HCT116 (cell line): ENCODE measurements around the gene AFAP1L2. TPM values are rescaled to one million over a fixed set of nuclear protein-coding genes. Genes with fewer than 3 reads are reported as not detected.

Experiments
- ATAC-seq: fragments of 200-7000 bp; cut with Tn5 transposase; 2 replicates; pipeline ENCODE4 v1.9.1; 2020; ENCODE audit warnings: mild to moderate bottlenecking, moderate library complexity
- BruUV-seq: library from RNA; stranded (reverse); fragments of 400-500 nt; replicated peaks from 2 replicates; lab custom pipeline; 2021; lab: Mats Ljungman, UMichigan
- CTCF ChIA-PET: fragments of 300-600 bp; sonication (Branson Sonifier 250); formaldehyde crosslinking; loops from one replicate; lab custom pipeline; 2021; ENCODE audit warnings: antibody characterized with exemption; lab: Charles Lee
- POLR2A ChIA-PET: fragments of 300-600, 350-600 bp; sonication (Branson Sonifier 250); formaldehyde crosslinking; loops from one replicate; lab custom pipeline; 2021; ENCODE audit warnings: antibody characterized with exemption; lab: Charles Lee
- RAD21 ChIA-PET, 2 experiments: fragments of 300-600 bp; sonication (Branson Sonifier 250); formaldehyde crosslinking; loops; one replicate each; lab custom pipeline; 2023; ENCODE audit warnings: low total read pairs in 2 of 2; ENCODE audit not compliant: uncharacterized antibody in 2 of 2, unreplicated experiment in 2 of 2, low non-redundant PET in 1 of 2; lab: Charles Lee
- DNase-seq: peaks from one replicate; pipeline ENCODE4 v3.0.0-alpha.2; 2010; ENCODE audit warnings: low read depth, low spot score
- H2AFZ ChIP-seq: fragments of 200-600 bp; shearing (Covaris generic), sonication (generic); 2 replicates; pipeline ENCODE4 v1.6.1; 2017; ENCODE audit warnings: low read depth, mixed run types, mixed read lengths, antibody characterized with exemption, low read length; ENCODE audit not compliant: poor library complexity, severe bottlenecking
- H3K27ac ChIP-seq: 2 replicates; pipeline ENCODE4 v1.5.1; 2012; ENCODE audit warnings: low read depth, low read length
- H3K27me3 ChIP-seq: fragments of 200-600 bp; sonication (generic); 2 replicates; pipeline ENCODE4 v1.6.1; 2016; ENCODE audit warnings: mixed run types, low read length, mixed read lengths; ENCODE audit not compliant: insufficient read depth
- H3K36me3 ChIP-seq, 2 experiments: fragments of 200-500 bp in 1 of 2; fragments of 200-600 bp in 1 of 2; sonication (Bioruptor generic) in 1 of 2; sonication (generic) in 1 of 2; 2 replicates each; pipeline versions ENCODE4 v1.5.1 to v1.6.1; 2014 to 2016; ENCODE audit warnings: low read length in 2 of 2, inconsistent platforms in 1 of 2, mixed read lengths in 1 of 2, mixed run types in 1 of 2; ENCODE audit not compliant: insufficient read depth in 2 of 2, control insufficient read depth in 1 of 2
- H3K4me1 ChIP-seq, 2 experiments: fragments of 200-600 bp in 1 of 2; sonication (generic) in 1 of 2; 2 replicates each; pipeline versions ENCODE4 v1.5.1 to v1.6.1; 2012 to 2017; ENCODE audit warnings: low read length in 2 of 2, inconsistent platforms in 1 of 2, mild to moderate bottlenecking in 1 of 2, mixed read lengths in 1 of 2, mixed run types in 1 of 2, moderate library complexity in 1 of 2; ENCODE audit not compliant: insufficient read depth in 2 of 2, control insufficient read depth in 1 of 2
- H3K4me2 ChIP-seq: fragments of 200-600 bp; sonication (generic); 2 replicates; pipeline ENCODE4 v1.6.1; 2017; ENCODE audit warnings: mixed run types, low read length, mixed read lengths
- H3K4me3 ChIP-seq, 2 experiments: fragments of 200-600 bp in 1 of 2; sonication (generic) in 1 of 2; replicated peaks in 1 of 2; 2 replicates each; pipeline ENCODE4 v1.5.1; 2011 to 2016; ENCODE audit warnings: low read length in 2 of 2, control low read depth in 1 of 2, low read depth in 1 of 2, mild to moderate bottlenecking in 1 of 2, mixed read lengths in 1 of 2, mixed run types in 1 of 2
- H3K79me2 ChIP-seq: fragments of 200-600 bp; sonication (generic); 2 replicates; pipeline ENCODE4 v1.6.1; 2017; ENCODE audit warnings: mild to moderate bottlenecking, mixed run types, low read length, moderate library complexity, mixed read lengths; ENCODE audit not compliant: insufficient read depth
- H3K9ac ChIP-seq: fragments of 200-600 bp; sonication (generic); 2 replicates; pipeline ENCODE4 v1.6.1; 2016; ENCODE audit warnings: low read length, mixed read lengths
- H3K9me2 ChIP-seq: fragments of 200-600 bp; sonication (generic), shearing (Covaris generic); 2 replicates; pipeline ENCODE4 v1.6.1; 2017; ENCODE audit warnings: mixed run types, mild to moderate bottlenecking, moderate library complexity; ENCODE audit not compliant: insufficient read depth
- H3K9me3 ChIP-seq, 2 experiments: fragments of 200-500 bp in 1 of 2; fragments of 200-600 bp in 1 of 2; sonication (Bioruptor generic) in 1 of 2; sonication (generic) in 1 of 2; 2 replicates each; pipeline ENCODE4 v1.6.1; 2014 to 2017; ENCODE audit warnings: low read length in 2 of 2, mixed read lengths in 2 of 2, inconsistent platforms in 1 of 2, low read depth in 1 of 2, mild to moderate bottlenecking in 1 of 2, mixed run types in 1 of 2, moderate library complexity in 1 of 2; ENCODE audit not compliant: control insufficient read depth in 1 of 2, insufficient read depth in 1 of 2
- H4K20me1 ChIP-seq: fragments of 200-600 bp; sonication (generic), shearing (Covaris generic); 2 replicates; pipeline ENCODE4 v1.6.1; 2017; ENCODE audit warnings: mixed run types, mild to moderate bottlenecking, moderate library complexity; ENCODE audit not compliant: insufficient read depth
- EGR1 ChIP-seq: IDR thresholded peaks from 2 replicates; pipeline ENCODE4 v1.6.1; 2012; ENCODE audit warnings: low read depth
- EZH2phosphoT487 ChIP-seq: fragments of 200-600 bp; IDR thresholded peaks from 2 replicates; pipeline ENCODE4 v1.6.1; 2018; ENCODE audit warnings: antibody characterized with exemption, borderline replicate concordance
- FOSL1 ChIP-seq: IDR thresholded peaks from 2 replicates; pipeline ENCODE4 v1.6.1; 2012; ENCODE audit warnings: low read depth
- POLR2A ChIP-seq: IDR thresholded peaks from 2 replicates; pipeline ENCODE4 v1.7.0; 2011; ENCODE audit warnings: borderline replicate concordance; ENCODE audit not compliant: insufficient read depth, insufficient read length; ENCODE audit errors: extremely low read depth
- RAD21 ChIP-seq: IDR thresholded peaks from 2 replicates; pipeline ENCODE4 v1.6.1; 2012; ENCODE audit warnings: low read depth, mild to moderate bottlenecking
- SIN3A ChIP-seq: IDR thresholded peaks from 2 replicates; pipeline ENCODE4 v1.6.1; 2012; ENCODE audit warnings: low read depth
- SP1 ChIP-seq: IDR thresholded peaks from 2 replicates; pipeline ENCODE4 v1.6.1; 2012; ENCODE audit warnings: low read depth
- SRF ChIP-seq: IDR thresholded peaks from 2 replicates; pipeline ENCODE4 v1.6.1; 2012; ENCODE audit warnings: low read depth
- YY1 ChIP-seq: IDR thresholded peaks from 2 replicates; pipeline ENCODE4 v1.6.1; 2011; ENCODE audit warnings: low read length, low read depth, moderate library complexity, mild to moderate bottlenecking; ENCODE audit not compliant: insufficient replicate concordance; ENCODE audit errors: extremely low read depth
- ZBTB33 ChIP-seq: IDR thresholded peaks from 2 replicates; pipeline ENCODE4 v1.6.1; 2011; ENCODE audit warnings: mild to moderate bottlenecking, low read length, moderate library complexity; ENCODE audit not compliant: insufficient replicate concordance; ENCODE audit errors: extremely low read depth
- ZNF274 ChIP-seq: fragments of 200-500 bp; sonication (Bioruptor generic); IDR thresholded peaks from 2 replicates; pipeline ENCODE4 v1.6.1; 2014; ENCODE audit warnings: mild to moderate bottlenecking, low read depth, low read length, inconsistent platforms
- intact Hi-C: fragments of 100-400 bp; cut with micrococcal nuclease; formaldehyde crosslinking; loops from 2 replicates; pipeline ENCODE4 v1.10.0; 2022
- total RNA-seq: library from RNA; stranded (reverse); gene quantifications from one replicate; pipeline ENCODE4 v1.2.1, GENCODE V29; 2021; ENCODE audit not compliant: unreplicated experiment
- TF ChIP-seq, protein P1 (sequence below), 3 experiments: fragments of 200-600 bp in 1 of 3; sonication (generic) in 1 of 3; IDR thresholded peaks in 2 of 3; conservative IDR thresholded peaks in 1 of 3; 2 replicates each; pipeline ENCODE4 v1.5.1; 2012 to 2017; ENCODE audit warnings: low read depth in 2 of 3, low read length in 2 of 3, antibody characterized with exemption in 1 of 3, borderline replicate concordance in 1 of 3, control low read depth in 1 of 3, mild to moderate bottlenecking in 1 of 3, mixed read lengths in 1 of 3, mixed run types in 1 of 3, moderate library complexity in 1 of 3; ENCODE audit not compliant: insufficient read depth in 1 of 3
- TF ChIP-seq, protein P2 (sequence below): IDR thresholded peaks from 2 replicates; pipeline ENCODE4 v1.6.1; 2012
- TF ChIP-seq, protein P3 (sequence below): IDR thresholded peaks from 2 replicates; pipeline ENCODE4 v1.6.1; 2012; ENCODE audit warnings: low read depth

AFAP1L2 gene
- total RNA-seq, 1 experiment from 2014 or later, result 0.93 TPM

- Histone ChIP-seq H3K79me2 (no peaks in the 10 kb centered on the region), H3K4me1 (peaks cover 0 to 9% of the 10 kb centered on the region in 2 experiments; a peak in 1 of 4 replicates), H3K27me3 (peaks cover 40% of the 10 kb centered on the region), H2AFZ (no peak overlapping the region), H3K4me3 (no peak overlapping the region), H3K27ac (no peak overlapping the region), H4K20me1 (no peaks in the 10 kb centered on the region), H3K4me2 (no peak overlapping the region), H3K9me2 (no peaks in the 10 kb centered on the region), H3K9me3 (no peaks in the 10 kb centered on the region), H3K36me3 (no peaks in the 10 kb centered on the region), H3K9ac (no peak overlapping the region)
- no TSS peak for BruUV-seq
- TF ChIP-seq, protein P1, sequence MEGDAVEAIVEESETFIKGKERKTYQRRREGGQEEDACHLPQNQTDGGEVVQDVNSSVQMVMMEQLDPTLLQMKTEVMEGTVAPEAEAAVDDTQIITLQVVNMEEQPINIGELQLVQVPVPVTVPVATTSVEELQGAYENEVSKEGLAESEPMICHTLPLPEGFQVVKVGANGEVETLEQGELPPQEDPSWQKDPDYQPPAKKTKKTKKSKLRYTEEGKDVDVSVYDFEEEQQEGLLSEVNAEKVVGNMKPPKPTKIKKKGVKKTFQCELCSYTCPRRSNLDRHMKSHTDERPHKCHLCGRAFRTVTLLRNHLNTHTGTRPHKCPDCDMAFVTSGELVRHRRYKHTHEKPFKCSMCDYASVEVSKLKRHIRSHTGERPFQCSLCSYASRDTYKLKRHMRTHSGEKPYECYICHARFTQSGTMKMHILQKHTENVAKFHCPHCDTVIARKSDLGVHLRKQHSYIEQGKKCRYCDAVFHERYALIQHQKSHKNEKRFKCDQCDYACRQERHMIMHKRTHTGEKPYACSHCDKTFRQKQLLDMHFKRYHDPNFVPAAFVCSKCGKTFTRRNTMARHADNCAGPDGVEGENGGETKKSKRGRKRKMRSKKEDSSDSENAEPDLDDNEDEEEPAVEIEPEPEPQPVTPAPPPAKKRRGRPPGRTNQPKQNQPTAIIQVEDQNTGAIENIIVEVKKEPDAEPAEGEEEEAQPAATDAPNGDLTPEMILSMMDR (IDR thresholded peaks at IDR 0.05 in 2 of 3, conservative IDR thresholded peaks at IDR 0.05 in 1 of 3; ENCODE audit: borderline replicate concordance in 1 of 3, insufficient read depth in 1 of 3, low read depth in 2 of 3, low read length in 2 of 3), result no peak
- no peak for TF ChIP-seq FOSL1
- no peak for TF ChIP-seq SIN3A
- no peak for TF ChIP-seq POLR2A
- TF ChIP-seq SP1, result no peak
- TF ChIP-seq, protein P2, sequence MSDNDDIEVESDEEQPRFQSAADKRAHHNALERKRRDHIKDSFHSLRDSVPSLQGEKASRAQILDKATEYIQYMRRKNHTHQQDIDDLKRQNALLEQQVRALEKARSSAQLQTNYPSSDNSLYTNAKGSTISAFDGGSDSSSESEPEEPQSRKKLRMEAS, result no peak
- TF ChIP-seq ZNF274, result no peak
- no peak for TF ChIP-seq EZH2phosphoT487
- TF ChIP-seq RAD21, result no peak
- TF ChIP-seq ZBTB33, result no peak
- TF ChIP-seq, protein P3, sequence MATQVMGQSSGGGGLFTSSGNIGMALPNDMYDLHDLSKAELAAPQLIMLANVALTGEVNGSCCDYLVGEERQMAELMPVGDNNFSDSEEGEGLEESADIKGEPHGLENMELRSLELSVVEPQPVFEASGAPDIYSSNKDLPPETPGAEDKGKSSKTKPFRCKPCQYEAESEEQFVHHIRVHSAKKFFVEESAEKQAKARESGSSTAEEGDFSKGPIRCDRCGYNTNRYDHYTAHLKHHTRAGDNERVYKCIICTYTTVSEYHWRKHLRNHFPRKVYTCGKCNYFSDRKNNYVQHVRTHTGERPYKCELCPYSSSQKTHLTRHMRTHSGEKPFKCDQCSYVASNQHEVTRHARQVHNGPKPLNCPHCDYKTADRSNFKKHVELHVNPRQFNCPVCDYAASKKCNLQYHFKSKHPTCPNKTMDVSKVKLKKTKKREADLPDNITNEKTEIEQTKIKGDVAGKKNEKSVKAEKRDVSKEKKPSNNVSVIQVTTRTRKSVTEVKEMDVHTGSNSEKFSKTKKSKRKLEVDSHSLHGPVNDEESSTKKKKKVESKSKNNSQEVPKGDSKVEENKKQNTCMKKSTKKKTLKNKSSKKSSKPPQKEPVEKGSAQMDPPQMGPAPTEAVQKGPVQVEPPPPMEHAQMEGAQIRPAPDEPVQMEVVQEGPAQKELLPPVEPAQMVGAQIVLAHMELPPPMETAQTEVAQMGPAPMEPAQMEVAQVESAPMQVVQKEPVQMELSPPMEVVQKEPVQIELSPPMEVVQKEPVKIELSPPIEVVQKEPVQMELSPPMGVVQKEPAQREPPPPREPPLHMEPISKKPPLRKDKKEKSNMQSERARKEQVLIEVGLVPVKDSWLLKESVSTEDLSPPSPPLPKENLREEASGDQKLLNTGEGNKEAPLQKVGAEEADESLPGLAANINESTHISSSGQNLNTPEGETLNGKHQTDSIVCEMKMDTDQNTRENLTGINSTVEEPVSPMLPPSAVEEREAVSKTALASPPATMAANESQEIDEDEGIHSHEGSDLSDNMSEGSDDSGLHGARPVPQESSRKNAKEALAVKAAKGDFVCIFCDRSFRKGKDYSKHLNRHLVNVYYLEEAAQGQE, result no peak
- TF ChIP-seq SRF, result no peak
- TF ChIP-seq EGR1, result no peak
- no peak for TF ChIP-seq YY1
- RAD21 ChIA-PET, result no interaction called here
- CTCF ChIA-PET, result no interaction called here
- POLR2A ChIA-PET, result no interaction called here
- intact Hi-C loops, result no loop called here
- DNase-seq, result no peak
- no peak for ATAC-seq
Measured at GRCh38 chr10:114359041-114359952, 45.0 kb downstream of the AFAP1L2 start.
